ENCODE data around the gene CXorf65.

CXorf65 gene

DNA sequence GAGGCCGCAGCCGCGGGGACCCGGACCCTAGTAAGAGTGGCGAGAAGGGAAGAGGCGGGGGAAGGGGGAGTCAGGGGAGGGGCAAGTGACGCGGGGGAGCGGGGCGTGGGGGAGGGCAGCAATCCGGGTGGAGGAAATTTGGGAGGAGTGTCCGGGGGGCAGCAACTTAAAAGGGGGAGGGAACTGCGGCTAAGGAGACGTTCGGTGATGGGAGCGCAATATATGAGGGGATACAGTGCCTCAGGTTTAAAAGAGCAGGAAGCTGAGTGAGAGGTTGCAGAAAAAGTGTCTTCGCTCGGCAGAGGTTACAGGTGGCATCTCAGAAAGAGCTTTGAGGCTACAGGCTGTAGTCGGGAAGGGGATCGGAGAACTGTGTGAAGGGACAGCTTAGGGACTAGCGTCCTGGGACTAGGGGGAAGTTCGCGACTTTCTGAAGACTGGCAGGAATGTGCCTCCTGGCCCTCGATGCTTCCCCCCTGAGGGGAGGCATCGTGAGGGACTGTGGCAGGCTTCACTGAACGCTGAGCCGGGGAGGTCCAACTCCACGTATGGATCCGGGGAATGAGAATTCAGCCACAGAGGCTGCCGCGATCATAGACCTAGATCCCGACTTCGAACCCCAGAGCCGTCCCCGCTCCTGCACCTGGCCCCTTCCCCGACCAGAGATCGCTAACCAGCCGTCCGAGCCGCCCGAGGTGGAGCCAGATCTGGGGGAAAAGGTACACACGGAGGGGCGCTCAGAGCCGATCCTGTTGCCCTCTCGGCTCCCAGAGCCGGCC, 10.4 kb downstream of the CXorf65 start:
- ATAC-seq (ENCODE audit: insufficient read depth, low read depth): peak; percentile 64
- no peaks in the 10 kb centered on the region for H3K9me3 ChIP-seq (ENCODE audit: insufficient read depth, low read length, severe bottlenecking)

GRCh38 chrX:71095555-71095980, 11.0 kb downstream of the CXorf65 start, which contains the start of gene FOXO4:
TSS of gene FOXO4 (plus strand) at chrX:71095851. CDS start at chrX:71096529, 678 bp downstream.
- Histone ChIP-seq H3K27ac (ENCODE audit: low read length) (peak within 1 kb of the TSS; percentile 77), H3K4me1 (ENCODE audit: insufficient read depth, low read length) (peaks cover 40% of the 10 kb centered on the region), H3K4me2 (ENCODE audit: insufficient read depth, low read length) (peak within 1 kb of the TSS; percentile 85), H3K4me3 (ENCODE audit: low read depth in 1 of 2, low read length in 2 of 2) (peak within 1 kb of the TSS; percentile 33 to 61; a peak in 3 of 4 replicates), H3K9me3 (ENCODE audit: insufficient read depth, low read length, severe bottlenecking) (no peaks in the 10 kb centered on the region), H3K79me2 (ENCODE audit: insufficient read depth, low read length) (peaks cover 9% of the 10 kb centered on the region), H3K36me3 (ENCODE audit: insufficient read depth, low read length) (no peaks in the 10 kb centered on the region), H3K27me3 (ENCODE audit: insufficient read depth, low read length, poor library complexity) (no peaks in the 10 kb centered on the region), H2AFZ (ENCODE audit: low read depth, low read length) (peak within 1 kb of the TSS; percentile 83), H4K20me1 (ENCODE audit: insufficient read depth, low read length) (no peaks in the 10 kb centered on the region), H3K9ac (ENCODE audit: low read depth, low read length) (peak within 1 kb of the TSS; percentile 57)
- TF ChIP-seq CTCF (IDR thresholded peaks at IDR 0.05; ENCODE audit: borderline replicate concordance, extremely low read depth, low read length, poor library complexity, severe bottlenecking) (no peak), EZH2 (IDR thresholded peaks at IDR 0.05; ENCODE audit: borderline replicate concordance, low read depth, low read length, severe bottlenecking) (no peak)
- peak; percentile 90 for ATAC-seq (ENCODE audit: insufficient read depth, low read depth)
- peak; percentile 92 for DNase-seq

More for the DNA sequence above, 10.4 kb downstream of the CXorf65 start:
- H3K4me1 ChIP-seq (ENCODE audit: insufficient read depth, low read length): peaks cover 40% of the 10 kb centered on the region
- H3K4me2 ChIP-seq (ENCODE audit: insufficient read depth, low read length): peak overlapping the region; percentile 76
- H3K79me2 ChIP-seq (ENCODE audit: insufficient read depth, low read length): peaks cover 9% of the 10 kb centered on the region
- TF ChIP-seq CTCF (IDR thresholded peaks at IDR 0.05; ENCODE audit: borderline replicate concordance, extremely low read depth, low read length, poor library complexity, severe bottlenecking) (no peak), EZH2 (IDR thresholded peaks at IDR 0.05; ENCODE audit: borderline replicate concordance, low read depth, low read length, severe bottlenecking) (no peak)
- peak overlapping the region; percentile 69 for H3K27ac ChIP-seq (ENCODE audit: low read length)
- no peak for DNase-seq
- no peaks in the 10 kb centered on the region for H3K27me3 ChIP-seq (ENCODE audit: insufficient read depth, low read length, poor library complexity)
- H4K20me1 ChIP-seq (ENCODE audit: insufficient read depth, low read length): no peaks in the 10 kb centered on the region
- no peaks in the 10 kb centered on the region for H3K36me3 ChIP-seq (ENCODE audit: insufficient read depth, low read length)
- H3K4me3 ChIP-seq (ENCODE audit: low read depth in 1 of 2, low read length in 2 of 2): peak overlapping the region; percentile 33 to 61; a peak in 3 of 4 replicates
- peak overlapping the region; percentile 57 for H3K9ac ChIP-seq (ENCODE audit: low read depth, low read length)
- H2AFZ ChIP-seq (ENCODE audit: low read depth, low read length): peak overlapping the region; percentile 63

- no peaks in the 10 kb centered on the region for H3K9me3 ChIP-seq (ENCODE audit: insufficient read depth, low read length, severe bottlenecking)
- H4K20me1 ChIP-seq (ENCODE audit: insufficient read depth, low read length): no peaks in the 10 kb centered on the region
- H2AFZ ChIP-seq (ENCODE audit: low read depth, low read length): peak overlapping the region; percentile 83
- peaks cover 40% of the 10 kb centered on the region for H3K4me1 ChIP-seq (ENCODE audit: insufficient read depth, low read length)
- ATAC-seq (ENCODE audit: insufficient read depth, low read depth) (no peak), DNase-seq (no peak)
- H3K4me3 ChIP-seq (ENCODE audit: low read depth in 1 of 2, low read length in 2 of 2): peak overlapping the region; percentile 33 to 61; a peak in 3 of 4 replicates
- no peaks in the 10 kb centered on the region for H3K36me3 ChIP-seq (ENCODE audit: insufficient read depth, low read length)
- no peaks in the 10 kb centered on the region for H3K27me3 ChIP-seq (ENCODE audit: insufficient read depth, low read length, poor library complexity)
- peaks cover 9% of the 10 kb centered on the region for H3K79me2 ChIP-seq (ENCODE audit: insufficient read depth, low read length)
- H3K4me2 ChIP-seq (ENCODE audit: insufficient read depth, low read length): peak overlapping the region; percentile 85
- H3K9ac ChIP-seq (ENCODE audit: low read depth, low read length): peak overlapping the region; percentile 57
- TF ChIP-seq CTCF (IDR thresholded peaks at IDR 0.05; ENCODE audit: borderline replicate concordance, extremely low read depth, low read length, poor library complexity, severe bottlenecking): no peak
- TF ChIP-seq EZH2 (IDR thresholded peaks at IDR 0.05; ENCODE audit: borderline replicate concordance, low read depth, low read length, severe bottlenecking): no peak
- H3K27ac ChIP-seq (ENCODE audit: low read length): peak overlapping the region; percentile 77
Measured at GRCh38 chrX:71095033-71095432, 11.5 kb downstream of the CXorf65 start.

All from DND-41 (cell line).